Measurements from ENCODE around the gene MSI2.

Gene MSI2

DNA sequence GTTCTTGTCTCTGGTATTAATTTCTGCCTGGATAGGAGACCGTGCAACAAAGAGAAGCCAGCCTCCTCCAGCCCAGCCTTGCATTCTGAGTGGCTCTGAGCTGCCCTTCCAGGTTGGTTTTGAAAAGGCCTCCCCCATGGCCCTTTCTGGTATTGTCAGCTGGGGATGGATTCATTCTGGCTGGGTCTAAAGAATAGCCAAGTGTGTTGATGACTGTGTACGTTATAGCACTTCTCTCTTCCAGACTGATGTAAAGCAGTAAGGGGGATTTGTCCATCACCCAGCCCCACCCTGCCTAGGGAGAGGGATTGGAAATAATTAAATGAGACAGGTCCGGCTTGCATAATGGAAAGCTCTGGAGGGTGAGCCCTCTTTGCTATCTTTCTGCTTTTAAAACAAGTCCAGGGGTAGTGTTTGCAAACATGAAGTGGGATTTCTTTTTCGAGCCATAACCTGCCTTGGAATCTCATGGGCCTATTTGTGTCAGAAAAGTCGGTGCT is 146.4 kb downstream of the MSI2 start:
- FAIRE-seq, result no peak

DNA sequence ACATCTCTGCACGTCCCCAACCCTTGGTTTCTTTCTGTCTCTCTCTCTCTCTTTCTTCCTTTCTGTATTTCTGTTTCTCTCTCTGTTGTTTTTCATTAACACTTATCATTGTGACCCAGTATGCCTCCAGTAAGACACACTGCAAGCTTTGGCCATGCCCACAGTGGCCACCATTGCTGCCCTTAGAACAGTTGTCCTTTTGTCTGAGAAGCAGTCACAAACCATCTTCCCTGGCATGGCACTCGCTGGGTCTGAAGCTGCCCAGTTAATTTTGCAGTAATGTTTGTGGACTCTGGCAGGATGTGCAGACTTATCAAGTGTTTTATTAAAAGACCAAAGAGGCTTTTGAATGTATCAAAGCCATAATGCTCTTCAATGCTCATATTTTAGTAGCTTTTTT is 146.9 kb downstream of the MSI2 start:
- no peak for FAIRE-seq

DNA sequence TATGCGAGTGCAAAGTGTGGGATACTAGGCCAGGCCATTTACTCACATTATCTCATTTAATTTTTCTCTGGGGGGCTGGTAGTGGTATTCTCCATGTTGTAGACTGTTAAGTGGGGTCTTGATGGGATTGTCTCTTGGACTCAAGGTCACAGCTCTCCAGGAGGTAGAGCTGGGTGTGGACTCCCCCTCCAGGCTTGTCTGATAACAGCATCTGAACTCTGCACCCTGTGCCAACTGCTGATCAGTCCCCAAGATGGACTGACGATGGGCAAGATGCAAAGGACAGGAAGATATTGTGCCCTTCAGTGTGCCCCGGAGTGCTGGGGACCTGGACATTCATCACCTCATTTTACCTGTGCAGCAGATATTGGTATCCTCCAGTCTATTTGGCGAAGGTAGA is 147.8 kb downstream of the MSI2 start:
- FAIRE-seq, result no peak

DNA sequence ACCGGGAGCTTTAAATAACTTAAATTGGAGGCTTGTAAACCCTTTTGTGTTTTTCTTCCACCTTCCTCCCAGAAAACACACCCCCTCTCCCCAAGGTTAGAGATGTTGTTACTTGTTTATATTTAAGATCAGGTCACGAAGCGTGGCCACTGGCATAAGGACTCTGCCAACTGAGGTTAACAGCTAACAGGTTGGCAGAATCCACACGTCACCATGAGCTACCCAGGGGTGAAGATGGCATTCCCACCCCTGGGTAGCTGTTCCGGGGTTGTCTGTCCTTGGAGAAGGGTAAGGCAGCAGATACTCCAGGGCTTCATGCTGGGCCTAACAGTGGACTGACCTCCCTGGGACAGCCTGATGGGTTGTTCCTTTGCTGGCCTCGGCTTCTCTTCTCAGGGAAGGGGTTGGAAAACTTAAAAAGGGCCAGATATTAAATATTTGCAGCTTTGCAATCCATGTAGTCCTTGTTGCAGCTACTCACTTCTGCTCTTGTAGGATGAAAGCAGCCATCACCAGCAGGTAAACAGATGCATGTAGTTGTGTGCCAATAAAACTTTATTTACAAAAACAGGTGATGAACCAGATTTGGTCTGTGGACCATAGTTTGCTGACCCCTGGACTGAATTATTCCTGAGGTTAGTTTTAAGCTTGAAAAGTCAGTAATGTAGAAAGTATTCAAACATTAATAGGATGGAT is 148.6 kb downstream of the MSI2 start:
- no peak for FAIRE-seq

DNA sequence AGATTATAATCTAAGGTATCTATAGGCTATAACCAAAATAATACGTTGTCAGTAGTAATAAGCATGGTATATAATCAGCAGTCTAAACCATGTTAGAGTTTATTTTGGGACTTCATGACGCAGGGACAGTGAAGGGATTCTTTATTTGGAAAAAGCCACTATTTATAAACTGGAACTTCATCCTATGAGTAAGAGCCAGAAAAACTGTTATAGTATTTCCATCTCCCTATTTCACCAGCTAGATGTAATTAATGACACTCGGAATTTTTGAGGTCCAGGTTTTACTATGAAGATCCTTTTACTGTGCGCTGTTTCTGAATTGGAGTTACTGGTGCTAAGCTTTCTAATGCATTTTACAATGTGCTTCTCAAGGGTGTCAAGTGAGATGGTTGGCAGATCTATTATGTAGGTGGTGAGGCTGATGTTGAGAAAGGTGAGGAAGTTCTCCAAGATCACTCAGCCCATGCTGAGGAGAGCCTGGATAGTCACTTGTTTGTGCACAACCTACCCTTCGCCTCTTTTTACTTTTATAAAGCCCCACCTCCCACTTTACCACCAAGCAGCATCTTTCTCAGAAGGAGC is 149.3 kb downstream of the MSI2 start:
- no peak for FAIRE-seq

- FAIRE-seq, result no peak
Observed at GRCh38 chr17:57406131-57406980, 150.0 kb downstream of the MSI2 start.

GRCh38 chr17:57406981-57407286 is 150.6 kb downstream of the MSI2 start:
- no peak for FAIRE-seq

- no peak for FAIRE-seq
Observed at GRCh38 chr17:57407287-57408070, 151.2 kb downstream of the MSI2 start.

GRCh38 chr17:57408071-57408811 is 151.9 kb downstream of the MSI2 start:
- FAIRE-seq, result no peak

- FAIRE-seq, result no peak
Observed at GRCh38 chr17:57410169-57410568, 153.8 kb downstream of the MSI2 start.

GRCh38 chr17:57412520-57413096 is 156.3 kb downstream of the MSI2 start:
- FAIRE-seq, result no peak

DNA sequence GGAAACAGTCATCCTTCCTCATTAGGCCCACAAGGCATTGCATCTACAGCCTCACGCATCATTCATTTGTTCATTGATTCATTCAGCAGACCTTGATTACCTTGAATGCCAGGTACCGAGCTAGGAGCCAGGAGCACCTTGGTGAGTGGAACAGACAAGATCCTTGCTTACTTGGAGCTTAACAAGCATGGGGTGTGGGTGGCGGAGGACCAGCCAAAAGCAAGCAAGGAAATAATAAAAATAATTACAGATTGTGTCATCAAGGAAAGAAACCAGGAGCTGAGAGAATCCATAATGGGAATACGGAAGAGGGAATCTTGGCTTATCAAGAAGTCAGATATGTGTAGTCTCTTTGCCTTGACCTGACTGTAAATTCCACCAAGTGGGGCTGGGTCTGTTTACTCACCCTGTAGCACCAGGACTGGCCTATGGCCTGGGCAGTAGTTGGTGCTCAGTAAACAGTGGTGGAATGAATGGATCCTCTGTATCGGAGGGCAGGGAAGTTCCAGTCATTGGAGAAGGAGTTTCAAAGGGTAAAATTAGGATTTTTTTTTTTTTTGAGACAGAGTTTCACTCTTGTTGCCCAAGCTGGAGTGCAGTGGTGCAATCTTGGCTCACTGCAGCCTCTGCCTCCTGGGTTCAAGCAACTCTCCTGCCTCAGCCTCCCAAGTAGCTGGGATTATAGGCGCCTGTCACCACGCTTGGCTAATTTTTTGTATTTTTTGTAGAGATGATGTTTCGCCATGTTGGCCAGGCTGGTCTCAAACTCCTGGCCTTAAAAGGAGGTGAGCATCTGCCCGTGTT is 157.7 kb downstream of the MSI2 start:
- FAIRE-seq, result no peak

DNA sequence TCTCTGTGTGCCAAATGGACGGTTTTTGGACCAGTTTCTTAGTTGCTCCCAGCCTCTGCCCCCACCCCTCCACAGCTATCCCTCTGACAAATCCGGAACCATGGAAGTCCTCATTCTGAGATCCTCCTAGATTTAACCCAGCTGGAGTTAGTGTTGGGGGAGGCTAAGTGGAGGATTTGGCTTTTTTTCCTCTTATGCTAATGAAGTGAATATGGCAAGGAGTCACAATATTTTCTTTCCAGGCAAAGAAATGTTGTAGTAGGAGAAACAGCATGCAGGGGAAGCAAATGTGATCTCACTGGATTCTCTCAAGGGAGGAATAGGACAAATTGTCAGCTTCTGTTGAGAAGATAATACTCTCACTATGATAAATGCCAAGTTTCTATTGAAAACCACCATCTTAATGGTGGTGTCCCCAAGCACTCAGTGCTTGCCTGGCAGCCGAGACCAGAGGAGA is 159.5 kb downstream of the MSI2 start:
- FAIRE-seq, result no peak

- no peak for FAIRE-seq
Observed at GRCh38 chr17:57416369-57416768, 160.0 kb downstream of the MSI2 start.

DNA sequence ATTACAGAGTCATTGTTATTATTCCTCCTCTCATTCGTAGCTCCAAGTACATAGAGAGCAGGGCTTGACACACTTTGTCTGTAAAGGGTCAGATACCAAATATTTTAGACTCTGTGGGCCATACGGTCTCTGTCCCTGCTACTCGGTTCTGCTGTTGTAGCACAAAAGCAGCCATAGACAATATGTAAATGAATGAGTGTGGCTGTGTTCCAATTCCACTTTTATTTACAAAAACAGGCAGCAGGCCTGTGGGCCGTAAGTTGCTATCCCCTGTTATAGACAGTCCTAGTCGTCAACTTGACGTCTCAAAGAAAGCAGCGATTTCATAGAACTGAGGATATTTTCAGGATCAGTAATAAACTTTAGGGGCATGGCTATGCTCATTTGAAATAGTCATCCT is 161.6 kb downstream of the MSI2 start:
- no peak for FAIRE-seq

GRCh38 chr17:57418463-57419246 is 162.3 kb downstream of the MSI2 start:
- no peak for FAIRE-seq

DNA sequence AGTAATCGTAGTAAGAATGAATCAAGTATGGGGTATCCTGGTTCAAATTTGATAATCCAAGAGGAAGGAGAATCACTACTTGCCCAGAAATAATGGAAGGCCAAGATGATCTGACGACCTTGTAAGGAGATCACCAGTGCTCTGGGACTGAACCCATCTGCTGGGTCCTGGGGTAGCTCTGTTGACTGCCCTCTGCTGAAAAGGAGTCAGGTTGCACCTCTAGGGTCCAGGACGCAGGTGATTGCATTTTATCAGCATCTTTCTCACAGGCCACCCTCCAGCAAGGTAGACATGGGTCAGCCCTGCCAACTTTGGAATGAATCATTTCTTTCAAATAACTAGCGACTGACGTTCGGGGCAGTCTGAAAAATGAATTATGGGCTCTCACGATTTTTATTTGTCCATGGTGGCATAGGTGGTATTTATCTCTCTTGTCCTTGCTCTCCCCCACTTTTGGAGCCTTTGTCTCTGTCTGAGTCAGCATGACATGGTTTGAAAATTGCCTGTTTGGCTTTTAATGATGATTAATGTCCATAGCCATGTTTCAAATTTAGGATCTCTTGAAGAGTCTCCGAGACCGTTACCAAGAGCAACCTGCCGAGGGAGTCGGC is 163.7 kb downstream of the MSI2 start:
- FAIRE-seq, result no peak

DNA sequence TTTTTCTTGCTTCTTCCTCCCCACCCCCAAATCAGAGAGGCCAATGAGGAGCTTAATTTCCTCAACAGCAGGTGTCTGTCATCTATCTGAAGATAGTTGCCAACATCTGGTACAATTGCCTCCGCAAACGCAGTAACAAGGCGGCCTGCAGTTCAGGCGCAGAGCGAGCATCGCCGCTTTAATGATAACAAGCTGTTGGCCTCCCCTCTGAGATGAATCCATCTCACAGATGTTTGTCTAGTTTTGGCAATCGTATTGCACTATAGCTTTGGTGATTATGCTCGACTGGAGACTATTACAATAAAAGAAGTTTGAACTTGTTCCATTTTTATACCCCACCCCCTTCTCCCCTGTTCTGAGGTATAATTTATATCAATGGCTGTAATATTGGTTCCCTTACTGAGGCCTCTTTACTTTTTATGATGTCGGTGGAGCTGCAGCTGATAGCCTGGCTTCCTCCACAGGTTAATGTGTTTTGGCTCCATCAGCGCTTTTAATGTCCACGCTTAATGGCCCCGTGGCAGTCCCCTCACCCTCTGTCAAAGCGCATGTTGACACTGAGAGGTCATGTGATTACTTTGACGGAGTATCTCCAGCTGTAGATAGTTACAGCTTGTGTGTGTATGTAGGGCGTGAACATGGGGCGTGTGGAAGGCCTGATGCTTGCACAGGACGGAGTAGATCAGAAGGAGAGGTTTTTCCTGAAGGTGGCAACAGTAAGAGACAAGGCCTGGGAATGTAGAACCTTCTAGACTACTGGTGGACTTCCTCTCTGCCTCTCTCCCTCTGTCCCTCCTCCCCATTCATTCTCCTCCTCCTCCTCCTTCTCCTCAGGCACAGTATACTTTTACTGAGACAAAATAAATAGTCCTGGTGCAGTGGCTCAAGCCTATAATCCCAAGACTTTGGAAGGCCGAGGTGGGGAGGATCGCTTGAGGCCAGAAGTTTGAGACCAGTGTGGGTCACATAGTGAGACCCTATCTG is 164.7 kb downstream of the MSI2 start:
- peak; percentile 33 for FAIRE-seq

Measured in islet of Langerhans (tissue), 1 donor.